Left lung (tissue), 10 donors: Measurements from ENCODE around the gene R3HCC1L. TPM values are rescaled to one million over a fixed set of nuclear protein-coding genes. Genes with fewer than 3 reads are reported as not detected.

Experiments
- ATAC-seq: fragments of 200-7000 bp; cut with Tn5 transposase; one replicate; pipeline ENCODE4 v1.9.1; 2020; ENCODE audit warnings: moderate library complexity
- DNase-seq, 4 donors: peaks; one replicate each; pipeline ENCODE4 v3.0.0-alpha.2; 2013 to 2020
- H3K27ac ChIP-seq, 2 donors: fragments of 200-600 bp; sonication (generic) in 1 of 2; one replicate each; pipeline versions ENCODE4 v1.5.0 to v1.8.0; 2020 to 2021
- H3K27me3 ChIP-seq, 2 donors: fragments of 200-600 bp; sonication (generic) in 1 of 2; one replicate each; pipeline versions ENCODE4 v1.5.0 to v1.8.0; 2020 to 2021
- H3K36me3 ChIP-seq, 2 donors: fragments of 200-600 bp; sonication (generic) in 1 of 2; one replicate each; pipeline versions ENCODE4 v1.5.0 to v1.8.0; 2020 to 2021
- H3K4me1 ChIP-seq, 2 donors: fragments of 200-600 bp; one replicate each; pipeline ENCODE4 v1.8.0; 2021
- H3K4me3 ChIP-seq, 2 donors: fragments of 200-600 bp; sonication (generic) in 1 of 2; one replicate each; pipeline versions ENCODE4 v1.5.0 to v1.8.0; 2020 to 2021; ENCODE audit warnings: mild to moderate bottlenecking in 1 of 2
- H3K9me3 ChIP-seq, 2 donors: fragments of 200-600 bp; sonication (generic) in 1 of 2; one replicate each; pipeline versions ENCODE4 v1.5.0 to v1.8.0; 2020 to 2021
- CTCF ChIP-seq, 2 donors: fragments of 200-600 bp; sonication (generic) in 1 of 2; IDR thresholded peaks; one replicate each; pipeline versions ENCODE4 v1.5.0 to v1.8.0; 2021; ENCODE audit warnings: antibody characterized with exemption in 2 of 2
- intact Hi-C, 2 donors: fragments of 100-400 bp; cut with DNase I; formaldehyde crosslinking; loops; one replicate each; pipeline versions ENCODE4 v1.11.2 to v1.14.2; 2022
- polyA plus RNA-seq, 6 donors: library from polyadenylated mRNA; unstranded; fragments of 120-200 nt; gene quantifications; one replicate each; pipeline ENCODE4 v1.2.1, GENCODE V29; 2013; ENCODE audit not compliant: insufficient read length in 6 of 6
- total RNA-seq, 2 donors: library from RNA; stranded (reverse); fragmentation: NEBNext Ultra II Directional; extraction: Animal tissue kit (Norgen Biotek cat#: 25700); gene quantifications; one replicate each; pipeline ENCODE4 v1.2.1, GENCODE V29; 2021
- donor health status: DM: no; HTN: yes; CAD: no.
- donor health status: DM: no; HTN: no; CAD: no.

The R3HCC1L gene
- total and polyA plus RNA-seq, 8 donors: 10.3 to 24.1 (median 18.5) TPM

- no peaks in the 10 kb centered on the region for H3K27me3 ChIP-seq
- intact Hi-C loops: no loop called here
- H3K36me3 ChIP-seq: peaks cover 0 to 11% of the 10 kb centered on the region in 2 donors
- H3K27ac ChIP-seq: no peak overlapping the region
- ATAC-seq (no peak), DNase-seq (no peak)
- no peak overlapping the region for H3K4me3 ChIP-seq
- peaks cover 0 to 2% of the 10 kb centered on the region in 2 donors for H3K9me3 ChIP-seq
- no peaks in the 10 kb centered on the region for H3K4me1 ChIP-seq
- no peak for TF ChIP-seq CTCF (IDR thresholded peaks at IDR 0.05)
Observed at GRCh38 chr10:98213740-98214139, 79.3 kb downstream of the R3HCC1L start.

- Histone ChIP-seq H3K27me3 (no peaks in the 10 kb centered on the region), H3K9me3 (peaks cover 0 to 17% of the 10 kb centered on the region in 2 donors), H3K4me1 (no peaks in the 10 kb centered on the region), H3K4me3 (no peak overlapping the region), H3K36me3 (no peaks in the 10 kb centered on the region), H3K27ac (no peak overlapping the region)
- ATAC-seq (no peak), DNase-seq (no peak)
- TF ChIP-seq CTCF (IDR thresholded peaks at IDR 0.05): no peak
- intact Hi-C loops: no loop called here
Observed at GRCh38 chr10:98215373-98215772, 80.9 kb downstream of the R3HCC1L start.

DNA sequence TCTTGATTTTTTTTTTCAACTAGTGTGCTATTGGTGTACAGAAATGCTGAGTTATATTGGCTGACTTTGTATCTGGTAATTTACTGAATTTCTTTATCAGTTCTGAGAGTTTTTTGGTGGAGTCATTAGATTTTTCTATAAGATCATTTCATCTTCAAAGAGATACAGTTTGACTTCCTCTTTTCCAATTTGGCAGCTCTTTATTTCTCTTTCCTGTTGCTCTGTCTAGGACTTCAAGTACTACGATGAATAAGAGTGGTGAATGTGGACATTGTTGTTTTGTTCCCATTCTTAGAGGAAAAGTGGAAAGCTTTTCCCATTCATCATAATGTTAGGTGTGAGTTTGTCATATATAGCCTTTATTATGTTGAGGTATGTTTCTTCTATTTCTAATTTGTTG lies 83.3 kb downstream of the R3HCC1L start:
- Histone ChIP-seq H3K4me3 (no peak overlapping the region), H3K4me1 (no peaks in the 10 kb centered on the region), H3K9me3 (peaks cover 0 to 17% of the 10 kb centered on the region in 2 donors), H3K36me3 (no peaks in the 10 kb centered on the region), H3K27ac (no peak overlapping the region), H3K27me3 (no peaks in the 10 kb centered on the region)
- no peak for DNase-seq
- ATAC-seq: no peak
- intact Hi-C loops: no loop called here
- no peak for TF ChIP-seq CTCF (IDR thresholded peaks at IDR 0.05)

GRCh38 chr10:98223874-98224273 lies 89.4 kb downstream of the R3HCC1L start:
- Histone ChIP-seq H3K27me3 (no peaks in the 10 kb centered on the region), H3K36me3 (no peaks in the 10 kb centered on the region), H3K27ac (no peak overlapping the region), H3K4me3 (no peak overlapping the region), H3K4me1 (peaks cover 0 to 6% of the 10 kb centered on the region in 2 donors), H3K9me3 (peaks cover 0 to 19% of the 10 kb centered on the region in 2 donors)
- DNase-seq: no peak
- no peak for ATAC-seq
- intact Hi-C loops: no loop called here
- TF ChIP-seq CTCF (IDR thresholded peaks at IDR 0.05): no peak

DNA sequence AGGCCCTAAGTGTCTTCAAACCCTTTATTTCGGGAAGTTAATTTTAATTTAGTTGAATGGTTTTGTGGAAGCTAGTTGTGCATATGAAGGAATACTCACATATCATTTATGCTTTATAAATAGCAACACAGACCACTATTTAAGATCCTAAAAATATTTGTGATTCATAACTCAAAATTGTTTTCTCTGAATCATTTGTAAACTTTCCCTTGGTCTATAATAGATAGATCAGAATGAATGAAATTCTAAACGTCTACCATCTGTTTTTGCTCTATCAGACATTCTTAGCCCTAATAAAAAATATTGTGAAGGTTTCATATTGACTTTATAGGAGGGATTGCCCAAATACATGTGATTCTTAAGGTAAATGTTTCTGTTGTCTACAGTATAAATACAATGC lies 90.1 kb downstream of the R3HCC1L start:
- Histone ChIP-seq H3K36me3 (no peaks in the 10 kb centered on the region), H3K4me3 (no peak overlapping the region), H3K9me3 (peaks cover 0 to 13% of the 10 kb centered on the region in 2 donors), H3K27me3 (no peaks in the 10 kb centered on the region), H3K27ac (no peak overlapping the region), H3K4me1 (peaks cover 0 to 6% of the 10 kb centered on the region in 2 donors)
- ATAC-seq: no peak
- DNase-seq: no peak
- intact Hi-C loops: no loop called here
- no peak for TF ChIP-seq CTCF (IDR thresholded peaks at IDR 0.05)
